BLaER1 (cell line): Measurements from ENCODE around the gene MCM7.

Source experiments
- H3K27ac ChIP-seq: shearing (Covaris generic); formaldehyde crosslinking; 2 replicates; pipeline ENCODE4 v1.8.1; 2022
- H3K27me3 ChIP-seq: shearing (Covaris generic); formaldehyde crosslinking; 2 replicates; pipeline ENCODE4 v1.8.1; 2022
- H3K36me3 ChIP-seq: shearing (Covaris generic); formaldehyde crosslinking; 2 replicates; pipeline ENCODE4 v1.8.1; 2022
- H3K4me1 ChIP-seq: shearing (Covaris generic); formaldehyde crosslinking; 2 replicates; pipeline ENCODE4 v1.8.1; 2022
- H3K4me2 ChIP-seq: shearing (Covaris generic); formaldehyde crosslinking; 2 replicates; pipeline ENCODE4 v1.8.1; 2022
- H3K4me3 ChIP-seq: shearing (Covaris generic); formaldehyde crosslinking; 2 replicates; pipeline ENCODE4 v1.8.1; 2022
- H3K9ac ChIP-seq: shearing (Covaris generic); formaldehyde crosslinking; 2 replicates; pipeline ENCODE4 v1.8.1; 2022
- H3K9me3 ChIP-seq: shearing (Covaris generic); formaldehyde crosslinking; 2 replicates; pipeline ENCODE4 v1.8.1; 2022
- H4K20me1 ChIP-seq: shearing (Covaris generic); formaldehyde crosslinking; 2 replicates; pipeline ENCODE4 v1.8.1; 2022
- Cebpa-rat ChIP-seq: shearing (Covaris generic); IDR thresholded peaks from 2 replicates; pipeline ENCODE4 v1.8.1; 2022

The MCM7 gene

GRCh38 chr7:100075418-100075817 is 25.8 kb downstream of the MCM7 start:
- Histone ChIP-seq H3K36me3 (peaks cover 99% of the 10 kb centered on the region), H3K27ac (no peak overlapping the region), H3K27me3 (no peaks in the 10 kb centered on the region), H3K9ac (no peak overlapping the region), H3K9me3 (peaks cover 85% of the 10 kb centered on the region), H3K4me3 (peak overlapping the region; percentile 34; the same call in 1 of the 2 replicates), H3K4me1 (peaks cover 16% of the 10 kb centered on the region), H4K20me1 (peaks cover 48% of the 10 kb centered on the region; the same call in 1 of the 2 replicates), H3K4me2 (no peak overlapping the region)
- TF ChIP-seq Cebpa-rat = no peak

GRCh38 chr7:100074841-100075240 is 26.4 kb downstream of the MCM7 start:
- Histone ChIP-seq H3K27ac (no peak overlapping the region), H3K4me2 (no peak overlapping the region), H3K36me3 (peaks cover 100% of the 10 kb centered on the region), H3K4me1 (peaks cover 11% of the 10 kb centered on the region), H3K4me3 (peak overlapping the region; percentile 34), H3K9me3 (peaks cover 91% of the 10 kb centered on the region), H3K9ac (no peak overlapping the region), H3K27me3 (no peaks in the 10 kb centered on the region), H4K20me1 (peaks cover 42% of the 10 kb centered on the region; the same call in 1 of the 2 replicates)
- TF ChIP-seq Cebpa-rat = no peak

- no peak overlapping the region for H3K27ac ChIP-seq
- no peak overlapping the region for H3K4me2 ChIP-seq
- H4K20me1 ChIP-seq = peaks cover 29% of the 10 kb centered on the region; the same call in 1 of the 2 replicates
- H3K36me3 ChIP-seq = peaks cover 100% of the 10 kb centered on the region
- TF ChIP-seq Cebpa-rat = no peak
- no peak overlapping the region for H3K9ac ChIP-seq
- H3K9me3 ChIP-seq = peaks cover 84% of the 10 kb centered on the region
- no peaks in the 10 kb centered on the region for H3K4me1 ChIP-seq
- H3K27me3 ChIP-seq = no peaks in the 10 kb centered on the region
- H3K4me3 ChIP-seq = peak overlapping the region; percentile 50
Observed at GRCh38 chr7:100072462-100072861, 28.7 kb downstream of the MCM7 start.

GRCh38 chr7:100071018-100071723 is 30.0 kb downstream of the MCM7 start:
- no peak overlapping the region for H3K27ac ChIP-seq
- peaks cover 71% of the 10 kb centered on the region for H3K9me3 ChIP-seq
- no peaks in the 10 kb centered on the region for H3K27me3 ChIP-seq
- H3K36me3 ChIP-seq = peaks cover 100% of the 10 kb centered on the region
- no peak for TF ChIP-seq Cebpa-rat
- H3K4me3 ChIP-seq = peak overlapping the region; percentile 50
- no peak overlapping the region for H3K4me2 ChIP-seq
- peaks cover 21% of the 10 kb centered on the region; the same call in 1 of the 2 replicates for H4K20me1 ChIP-seq
- H3K9ac ChIP-seq = no peak overlapping the region
- no peaks in the 10 kb centered on the region for H3K4me1 ChIP-seq

- TF ChIP-seq Cebpa-rat = no peak
- peaks cover 100% of the 10 kb centered on the region for H3K36me3 ChIP-seq
- H3K9ac ChIP-seq = no peak overlapping the region
- H3K27ac ChIP-seq = no peak overlapping the region
- peak overlapping the region; percentile 50; the same call in 1 of the 2 replicates for H3K4me3 ChIP-seq
- H3K27me3 ChIP-seq = no peaks in the 10 kb centered on the region
- H4K20me1 ChIP-seq = peaks cover 14% of the 10 kb centered on the region; the same call in 1 of the 2 replicates
- H3K4me2 ChIP-seq = no peak overlapping the region
- no peaks in the 10 kb centered on the region for H3K4me1 ChIP-seq
- H3K9me3 ChIP-seq = peaks cover 60% of the 10 kb centered on the region
Observed at GRCh38 chr7:100069991-100070390, 31.2 kb downstream of the MCM7 start.

GRCh38 chr7:100066953-100067352 is 34.2 kb downstream of the MCM7 start:
- H4K20me1 ChIP-seq = peaks cover 14% of the 10 kb centered on the region; the same call in 1 of the 2 replicates
- H3K27me3 ChIP-seq = no peaks in the 10 kb centered on the region
- H3K27ac ChIP-seq = no peak overlapping the region
- H3K4me2 ChIP-seq = no peak overlapping the region
- no peak for TF ChIP-seq Cebpa-rat
- peaks cover 100% of the 10 kb centered on the region for H3K36me3 ChIP-seq
- H3K4me3 ChIP-seq = no peak overlapping the region
- H3K9me3 ChIP-seq = peaks cover 29% of the 10 kb centered on the region
- no peak overlapping the region for H3K9ac ChIP-seq
- H3K4me1 ChIP-seq = no peaks in the 10 kb centered on the region

- Histone ChIP-seq H3K36me3 (peaks cover 100% of the 10 kb centered on the region), H3K4me3 (no peak overlapping the region), H3K27me3 (no peaks in the 10 kb centered on the region), H4K20me1 (peaks cover 14% of the 10 kb centered on the region; the same call in 1 of the 2 replicates), H3K9me3 (peaks cover 16% of the 10 kb centered on the region), H3K9ac (no peak overlapping the region), H3K4me1 (no peaks in the 10 kb centered on the region), H3K4me2 (no peak overlapping the region), H3K27ac (no peak overlapping the region)
- TF ChIP-seq Cebpa-rat = peak; percentile 63; the same call in 1 of the 2 replicates
Observed at GRCh38 chr7:100065452-100066186, 35.6 kb downstream of the MCM7 start.

- H3K4me3 ChIP-seq = no peak overlapping the region
- H3K4me1 ChIP-seq = no peaks in the 10 kb centered on the region
- H3K4me2 ChIP-seq = no peak overlapping the region
- H4K20me1 ChIP-seq = peaks cover 14% of the 10 kb centered on the region; the same call in 1 of the 2 replicates
- H3K9ac ChIP-seq = no peak overlapping the region
- no peaks in the 10 kb centered on the region for H3K27me3 ChIP-seq
- TF ChIP-seq Cebpa-rat = no peak
- peaks cover 1% of the 10 kb centered on the region for H3K9me3 ChIP-seq
- peaks cover 100% of the 10 kb centered on the region for H3K36me3 ChIP-seq
- no peak overlapping the region for H3K27ac ChIP-seq
Observed at GRCh38 chr7:100064162-100064561, 37.0 kb downstream of the MCM7 start.

GRCh38 chr7:100063376-100063775 is 37.8 kb downstream of the MCM7 start:
- H3K9ac ChIP-seq = peak overlapping the region; percentile 4; the same call in 1 of the 2 replicates
- peaks cover 11% of the 10 kb centered on the region; the same call in 1 of the 2 replicates for H4K20me1 ChIP-seq
- H3K27me3 ChIP-seq = no peaks in the 10 kb centered on the region
- H3K4me1 ChIP-seq = no peaks in the 10 kb centered on the region
- H3K4me3 ChIP-seq = no peak overlapping the region
- H3K27ac ChIP-seq = no peak overlapping the region
- peaks cover 100% of the 10 kb centered on the region for H3K36me3 ChIP-seq
- H3K4me2 ChIP-seq = no peak overlapping the region
- TF ChIP-seq Cebpa-rat = no peak
- H3K9me3 ChIP-seq = no peaks in the 10 kb centered on the region
